H9 (cell line): ENCODE measurements around the gene FAM210B. TPM values are rescaled to one million over a fixed set of nuclear protein-coding genes. Genes with fewer than 3 reads are reported as not detected.

Experiments
- DNase-seq: peaks from one replicate; pipeline ENCODE4 v3.0.0-alpha.2; 2017
- H2AFZ ChIP-seq: one replicate; pipeline ENCODE4 v1.6.1; 2013; ENCODE audit warnings: mild to moderate bottlenecking, low read length, control low read depth, moderate library complexity
- H2AK5ac ChIP-seq: 2 replicates; pipeline ENCODE4 v1.6.1; 2013; ENCODE audit warnings: low read length, control low read depth, mixed read lengths; ENCODE audit not compliant: insufficient read length
- H2BK120ac ChIP-seq: one replicate; pipeline ENCODE4 v1.6.1; 2013; ENCODE audit warnings: low read depth, mild to moderate bottlenecking, low read length, control low read depth, inconsistent platforms; ENCODE audit not compliant: poor library complexity, severe bottlenecking
- H2BK12ac ChIP-seq: 2 replicates; pipeline ENCODE4 v1.6.1; 2013; ENCODE audit warnings: low read length, control low read depth, mixed read lengths, low read depth; ENCODE audit not compliant: insufficient read length
- H2BK15ac ChIP-seq: 2 replicates; pipeline ENCODE4 v1.6.1; 2013; ENCODE audit warnings: low read depth, low read length, control low read depth
- H2BK20ac ChIP-seq: one replicate; pipeline ENCODE4 v1.6.1; 2013; ENCODE audit warnings: low read depth, mild to moderate bottlenecking, low read length, control low read depth, inconsistent platforms; ENCODE audit not compliant: poor library complexity, severe bottlenecking
- H2BK5ac ChIP-seq: 2 replicates; pipeline ENCODE4 v1.6.1; 2013; ENCODE audit warnings: low read length, control low read depth, mixed read lengths; ENCODE audit not compliant: insufficient read length
- H3K14ac ChIP-seq: 2 replicates; pipeline ENCODE4 v1.6.1; 2013; ENCODE audit warnings: low read length, control low read depth; ENCODE audit not compliant: insufficient read depth
- H3K18ac ChIP-seq: 2 replicates; pipeline ENCODE4 v1.6.1; 2013; ENCODE audit warnings: low read depth, mild to moderate bottlenecking, mixed read lengths, low read length, control low read depth; ENCODE audit not compliant: insufficient read length
- H3K23ac ChIP-seq: 2 replicates; pipeline ENCODE4 v1.6.1; 2013; ENCODE audit warnings: low read length, control low read depth, mixed read lengths, low read depth; ENCODE audit not compliant: insufficient read length
- H3K23me2 ChIP-seq: 2 replicates; pipeline ENCODE4 v1.6.1; 2013; ENCODE audit warnings: low read depth, mild to moderate bottlenecking, mixed read lengths, low read length, control low read depth; ENCODE audit not compliant: insufficient read length, poor library complexity, severe bottlenecking
- H3K27ac ChIP-seq: 2 replicates; pipeline ENCODE4 v1.5.1; 2013; ENCODE audit warnings: low read length, control low read depth, mixed read lengths, low read depth; ENCODE audit not compliant: insufficient read length
- H3K27me3 ChIP-seq: 2 replicates; pipeline ENCODE4 v1.6.1; 2013; ENCODE audit warnings: low read length, control low read depth, inconsistent platforms; ENCODE audit not compliant: insufficient read depth
- H3K4ac ChIP-seq: 2 replicates; pipeline ENCODE4 v1.6.1; 2013; ENCODE audit warnings: low read depth, mild to moderate bottlenecking, control low read depth, inconsistent platforms, low read length, moderate library complexity
- H3K4me1 ChIP-seq: 2 replicates; pipeline ENCODE4 v1.6.1; 2013; ENCODE audit warnings: low read length, control low read depth, inconsistent platforms; ENCODE audit not compliant: insufficient read depth
- H3K4me2 ChIP-seq: 2 replicates; pipeline ENCODE4 v1.6.1; 2013; ENCODE audit warnings: low read length, control low read depth, mixed read lengths; ENCODE audit not compliant: insufficient read length, insufficient read depth
- H3K56ac ChIP-seq: 2 replicates; pipeline ENCODE4 v1.6.1; 2013; ENCODE audit warnings: low read depth, mild to moderate bottlenecking, mixed read lengths, low read length, control low read depth; ENCODE audit not compliant: insufficient read length
- H3K79me1 ChIP-seq: 2 replicates; pipeline ENCODE4 v1.6.1; 2013; ENCODE audit warnings: low read depth, mild to moderate bottlenecking, moderate library complexity, low read length, control low read depth, inconsistent platforms; ENCODE audit not compliant: insufficient read depth, poor library complexity, severe bottlenecking
- H3K79me2 ChIP-seq: 2 replicates; pipeline ENCODE4 v1.6.1; 2013; ENCODE audit warnings: low read length, control low read depth, inconsistent platforms; ENCODE audit not compliant: insufficient read depth
- H3K9ac ChIP-seq: 2 replicates; pipeline ENCODE4 v1.6.1; 2013; ENCODE audit warnings: low read length, control low read depth, mixed read lengths; ENCODE audit not compliant: insufficient read length; ENCODE audit errors: extremely low read depth
- H3K9me3 ChIP-seq: one replicate; pipeline ENCODE4 v1.6.1; 2013; ENCODE audit warnings: low read depth, low read length, inconsistent platforms; ENCODE audit not compliant: control insufficient read depth
- H3T11ph ChIP-seq: one replicate; pipeline ENCODE4 v1.6.1; 2013; ENCODE audit warnings: mild to moderate bottlenecking, low read length, control low read depth, inconsistent platforms
- H4K20me1 ChIP-seq: one replicate; pipeline ENCODE4 v1.6.1; 2013; ENCODE audit not compliant: control insufficient read depth, insufficient read length, insufficient read depth
- H4K5ac ChIP-seq: 2 replicates; pipeline ENCODE4 v1.6.1; 2013; ENCODE audit warnings: low read depth, mild to moderate bottlenecking, mixed read lengths, low read length, control low read depth; ENCODE audit not compliant: insufficient read length
- H4K8ac ChIP-seq: replicated peaks from 2 replicates; pipeline ENCODE4 v1.6.1; 2013; ENCODE audit warnings: low read length, control low read depth, mixed read lengths, low read depth; ENCODE audit not compliant: insufficient read length
- H4K91ac ChIP-seq: 2 replicates; pipeline ENCODE4 v1.6.1; 2013; ENCODE audit warnings: low read depth, mild to moderate bottlenecking, moderate library complexity, mixed read lengths, low read length, control low read depth; ENCODE audit not compliant: insufficient read length
- H3K27ac Mint-ChIP-seq, 3 experiments: 2 replicates in 2 of 3; 3 replicates in 1 of 3; pipeline ENCODE4 v1.8.0; 2020 to 2021; ENCODE audit warnings: mixed read lengths in 3 of 3, mild to moderate bottlenecking in 1 of 3, moderate library complexity in 1 of 3
- H3K27me3 Mint-ChIP-seq: 2 replicates; pipeline ENCODE4 v1.8.0; 2021; ENCODE audit warnings: low read depth, mild to moderate bottlenecking, moderate library complexity, mixed read lengths
- H3K36me3 Mint-ChIP-seq, 3 experiments: 2 replicates in 2 of 3; 3 replicates in 1 of 3; pipeline ENCODE4 v1.8.0; 2020 to 2021; ENCODE audit warnings: low read depth in 3 of 3, mixed read lengths in 3 of 3; ENCODE audit not compliant: insufficient read depth in 1 of 3
- H3K4me1 Mint-ChIP-seq, 2 experiments: 2 replicates each; pipeline ENCODE4 v1.8.0; 2020; ENCODE audit warnings: mixed read lengths in 2 of 2
- H3K4me3 Mint-ChIP-seq, 2 experiments: 2 replicates in 1 of 2; 3 replicates in 1 of 2; pipeline ENCODE4 v1.8.0; 2020 to 2021; ENCODE audit warnings: mild to moderate bottlenecking in 2 of 2, mixed read lengths in 2 of 2, moderate library complexity in 1 of 2
- H3K9me3 Mint-ChIP-seq, 2 experiments: 2 replicates in 1 of 2; 3 replicates in 1 of 2; pipeline ENCODE4 v1.8.0; 2020; ENCODE audit warnings: mild to moderate bottlenecking in 2 of 2, mixed read lengths in 2 of 2, moderate library complexity in 1 of 2
- WGBS: extraction: QIAGEN DNeasy Blood & Tissue Kit; methylation state at CpG from one replicate; pipeline ENCODE4 v1.1.7; 2013; ENCODE audit warnings: missing lambda C conversion rate, low lambda C conversion rate, mixed read lengths; ENCODE audit not compliant: insufficient read length; ENCODE audit errors: extremely low coverage; 5-methylcytosine and 5-hydroxymethylcytosine counted together
- total RNA-seq: library from RNA; stranded (reverse); gene quantifications from 2 replicates; pipeline ENCODE4 v1.2.1, GENCODE V29; 2021
- TF ChIP-seq, protein P1 (sequence below): fragments of 200-600 bp; sonication (generic); conservative IDR thresholded peaks from 3 replicates; pipeline ENCODE4 v1.8.0; 2021; ENCODE audit warnings: antibody characterized with exemption, mild to moderate bottlenecking

The FAM210B gene
- total RNA-seq, 1 experiment from 2014 or later, result 24.2 TPM

DNA sequence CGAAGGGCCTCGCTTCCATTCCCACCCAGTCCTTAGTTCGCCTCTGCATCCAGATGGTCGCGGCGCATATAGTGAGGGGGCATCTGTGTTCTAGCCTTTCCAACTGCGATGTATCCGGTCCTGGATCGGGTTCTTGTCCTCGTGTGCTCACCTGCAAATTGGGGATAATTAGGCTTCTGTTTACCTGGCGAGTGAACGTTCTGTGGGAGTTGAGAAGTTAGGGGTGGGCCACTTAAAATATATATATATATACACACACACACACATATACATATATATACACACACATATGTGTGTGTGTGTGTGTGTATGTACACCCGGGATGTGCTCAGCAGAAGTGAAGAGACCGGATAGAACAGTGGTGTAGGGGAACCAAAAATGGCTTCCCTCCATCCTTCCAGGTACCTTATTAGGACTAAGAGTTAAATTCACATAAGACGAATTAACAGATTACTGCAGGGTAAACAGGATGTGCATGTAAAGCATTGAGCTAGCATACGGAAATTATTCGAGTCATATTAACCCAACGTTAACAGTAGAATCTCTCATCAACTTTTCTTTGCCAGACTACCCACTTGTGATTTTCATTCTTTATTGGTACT is 34.2 kb downstream of the FAM210B start:
- Histone ChIP-seq H3K4me1 (no peaks in the 10 kb centered on the region), H3K27ac (peak overlapping the region; percentile 47), H2BK12ac (no peak overlapping the region), H4K91ac (no peak overlapping the region), H2BK5ac (peak overlapping the region; percentile 1), H3K23me2 (peaks cover 6% of the 10 kb centered on the region), H4K5ac (peak overlapping the region; percentile 2), H2BK120ac (peak overlapping the region; percentile 39), H3K79me1 (peaks cover 19% of the 10 kb centered on the region), H3K9me3 (no peaks in the 10 kb centered on the region), H4K20me1 (no peaks in the 10 kb centered on the region), H3K56ac (peak overlapping the region; percentile 30), H2BK20ac (no peak overlapping the region), H3K4ac (no peak overlapping the region; the same call in 1 of the 2 replicates), H3K23ac (no peak overlapping the region), H2AK5ac (no peak overlapping the region), H3T11ph (no peak overlapping the region), H4K8ac (no peak overlapping the region), H3K18ac (peak overlapping the region; percentile 75), H3K27me3 (no peaks in the 10 kb centered on the region), H3K4me2 (peak overlapping the region; percentile 87), H3K79me2 (peaks cover 32% of the 10 kb centered on the region; the same call in 1 of the 2 replicates), H2AFZ (no peak overlapping the region), H3K9ac (peak overlapping the region; percentile 98), H2BK15ac (no peak overlapping the region), H3K14ac (peak overlapping the region; percentile 95)
- H3K36me3 Mint-ChIP-seq, result peaks cover 42 to 65% (median 52%) of the 10 kb centered on the region in 3 experiments; a peak in 6 of 7 replicates
- no CpG with 5 or more reads among the region's 18 CpGs for WGBS
- peaks cover 23 to 28% of the 10 kb centered on the region in 2 experiments for H3K4me1 Mint-ChIP-seq
- no peak for DNase-seq
- H3K27ac Mint-ChIP-seq, result peak overlapping the region in 1 of 3 experiments; percentile 73; a peak in 2 of 7 replicates
- H3K4me3 Mint-ChIP-seq, result no peak overlapping the region
- TF ChIP-seq, protein P1, sequence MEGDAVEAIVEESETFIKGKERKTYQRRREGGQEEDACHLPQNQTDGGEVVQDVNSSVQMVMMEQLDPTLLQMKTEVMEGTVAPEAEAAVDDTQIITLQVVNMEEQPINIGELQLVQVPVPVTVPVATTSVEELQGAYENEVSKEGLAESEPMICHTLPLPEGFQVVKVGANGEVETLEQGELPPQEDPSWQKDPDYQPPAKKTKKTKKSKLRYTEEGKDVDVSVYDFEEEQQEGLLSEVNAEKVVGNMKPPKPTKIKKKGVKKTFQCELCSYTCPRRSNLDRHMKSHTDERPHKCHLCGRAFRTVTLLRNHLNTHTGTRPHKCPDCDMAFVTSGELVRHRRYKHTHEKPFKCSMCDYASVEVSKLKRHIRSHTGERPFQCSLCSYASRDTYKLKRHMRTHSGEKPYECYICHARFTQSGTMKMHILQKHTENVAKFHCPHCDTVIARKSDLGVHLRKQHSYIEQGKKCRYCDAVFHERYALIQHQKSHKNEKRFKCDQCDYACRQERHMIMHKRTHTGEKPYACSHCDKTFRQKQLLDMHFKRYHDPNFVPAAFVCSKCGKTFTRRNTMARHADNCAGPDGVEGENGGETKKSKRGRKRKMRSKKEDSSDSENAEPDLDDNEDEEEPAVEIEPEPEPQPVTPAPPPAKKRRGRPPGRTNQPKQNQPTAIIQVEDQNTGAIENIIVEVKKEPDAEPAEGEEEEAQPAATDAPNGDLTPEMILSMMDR, result no peak
- no peaks in the 10 kb centered on the region for H3K9me3 Mint-ChIP-seq
- no peaks in the 10 kb centered on the region for H3K27me3 Mint-ChIP-seq
